ENCODE results near the gene TIGAR.

Gene TIGAR

DNA sequence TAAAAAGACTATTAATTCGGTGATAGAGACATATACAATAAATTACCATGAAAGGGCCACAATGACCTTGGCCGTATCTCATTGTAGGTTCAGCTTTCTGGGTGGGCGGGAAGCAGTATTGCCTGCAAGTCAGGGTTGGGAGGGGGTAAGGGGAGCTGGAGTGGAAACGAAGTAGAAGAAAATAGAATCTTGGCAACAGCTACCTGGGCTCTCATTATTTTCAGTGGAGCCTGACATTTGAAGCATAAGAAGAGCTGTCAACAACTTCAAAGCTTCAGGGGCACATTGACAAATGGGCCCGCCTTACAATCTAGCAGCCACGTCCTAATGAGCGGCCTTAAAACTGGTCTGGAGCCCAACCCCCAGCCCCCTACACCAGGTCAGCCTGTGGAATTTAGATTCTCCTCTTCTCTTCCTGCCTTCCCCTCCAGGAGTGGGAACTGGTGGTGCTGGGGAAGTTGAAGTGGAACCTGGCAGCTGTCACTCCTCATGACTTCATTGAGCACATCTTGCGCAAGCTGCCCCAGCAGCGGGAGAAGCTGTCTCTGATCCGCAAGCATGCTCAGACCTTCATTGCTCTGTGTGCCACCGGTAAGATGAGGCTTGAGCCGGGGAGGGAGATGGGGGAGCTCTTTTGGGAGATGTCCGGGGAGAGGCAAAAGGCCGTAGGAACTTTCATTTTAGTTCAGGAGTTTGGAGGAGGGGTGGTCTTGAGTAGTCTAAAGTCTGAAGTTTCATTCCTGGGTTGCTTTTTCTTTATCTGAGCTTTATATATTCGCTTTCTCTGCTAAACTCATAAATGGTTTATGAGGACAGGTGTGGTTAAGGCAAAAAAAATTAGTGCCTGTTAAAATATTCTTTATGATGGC, 42.5 kb upstream of the TIGAR start (continued):
- TF ChIP-seq, protein P1, sequence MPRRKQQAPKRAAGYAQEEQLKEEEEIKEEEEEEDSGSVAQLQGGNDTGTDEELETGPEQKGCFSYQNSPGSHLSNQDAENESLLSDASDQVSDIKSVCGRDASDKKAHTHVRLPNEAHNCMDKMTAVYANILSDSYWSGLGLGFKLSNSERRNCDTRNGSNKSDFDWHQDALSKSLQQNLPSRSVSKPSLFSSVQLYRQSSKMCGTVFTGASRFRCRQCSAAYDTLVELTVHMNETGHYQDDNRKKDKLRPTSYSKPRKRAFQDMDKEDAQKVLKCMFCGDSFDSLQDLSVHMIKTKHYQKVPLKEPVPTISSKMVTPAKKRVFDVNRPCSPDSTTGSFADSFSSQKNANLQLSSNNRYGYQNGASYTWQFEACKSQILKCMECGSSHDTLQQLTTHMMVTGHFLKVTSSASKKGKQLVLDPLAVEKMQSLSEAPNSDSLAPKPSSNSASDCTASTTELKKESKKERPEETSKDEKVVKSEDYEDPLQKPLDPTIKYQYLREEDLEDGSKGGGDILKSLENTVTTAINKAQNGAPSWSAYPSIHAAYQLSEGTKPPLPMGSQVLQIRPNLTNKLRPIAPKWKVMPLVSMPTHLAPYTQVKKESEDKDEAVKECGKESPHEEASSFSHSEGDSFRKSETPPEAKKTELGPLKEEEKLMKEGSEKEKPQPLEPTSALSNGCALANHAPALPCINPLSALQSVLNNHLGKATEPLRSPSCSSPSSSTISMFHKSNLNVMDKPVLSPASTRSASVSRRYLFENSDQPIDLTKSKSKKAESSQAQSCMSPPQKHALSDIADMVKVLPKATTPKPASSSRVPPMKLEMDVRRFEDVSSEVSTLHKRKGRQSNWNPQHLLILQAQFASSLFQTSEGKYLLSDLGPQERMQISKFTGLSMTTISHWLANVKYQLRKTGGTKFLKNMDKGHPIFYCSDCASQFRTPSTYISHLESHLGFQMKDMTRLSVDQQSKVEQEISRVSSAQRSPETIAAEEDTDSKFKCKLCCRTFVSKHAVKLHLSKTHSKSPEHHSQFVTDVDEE (CRISPR knock-in tag; IDR thresholded peaks at IDR 0.05) = no peak
- TF ChIP-seq SNAI2 (CRISPR knock-in tag; IDR thresholded peaks at IDR 0.05) (no peak), RARB (CRISPR knock-in tag; IDR thresholded peaks at IDR 0.05) (no peak), ZFP30 (CRISPR knock-in tag; IDR thresholded peaks at IDR 0.05) (no peak)
- TF ChIP-seq, protein P2, sequence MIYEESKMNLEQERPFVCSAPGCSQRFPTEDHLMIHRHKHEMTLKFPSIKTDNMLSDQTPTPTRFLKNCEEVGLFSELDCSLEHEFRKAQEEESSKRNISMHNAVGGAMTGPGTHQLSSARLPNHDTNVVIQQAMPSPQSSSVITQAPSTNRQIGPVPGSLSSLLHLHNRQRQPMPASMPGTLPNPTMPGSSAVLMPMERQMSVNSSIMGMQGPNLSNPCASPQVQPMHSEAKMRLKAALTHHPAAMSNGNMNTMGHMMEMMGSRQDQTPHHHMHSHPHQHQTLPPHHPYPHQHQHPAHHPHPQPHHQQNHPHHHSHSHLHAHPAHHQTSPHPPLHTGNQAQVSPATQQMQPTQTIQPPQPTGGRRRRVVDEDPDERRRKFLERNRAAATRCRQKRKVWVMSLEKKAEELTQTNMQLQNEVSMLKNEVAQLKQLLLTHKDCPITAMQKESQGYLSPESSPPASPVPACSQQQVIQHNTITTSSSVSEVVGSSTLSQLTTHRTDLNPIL (CRISPR knock-in tag; IDR thresholded peaks at IDR 0.05; ENCODE audit: low read depth) = no peak

DNA sequence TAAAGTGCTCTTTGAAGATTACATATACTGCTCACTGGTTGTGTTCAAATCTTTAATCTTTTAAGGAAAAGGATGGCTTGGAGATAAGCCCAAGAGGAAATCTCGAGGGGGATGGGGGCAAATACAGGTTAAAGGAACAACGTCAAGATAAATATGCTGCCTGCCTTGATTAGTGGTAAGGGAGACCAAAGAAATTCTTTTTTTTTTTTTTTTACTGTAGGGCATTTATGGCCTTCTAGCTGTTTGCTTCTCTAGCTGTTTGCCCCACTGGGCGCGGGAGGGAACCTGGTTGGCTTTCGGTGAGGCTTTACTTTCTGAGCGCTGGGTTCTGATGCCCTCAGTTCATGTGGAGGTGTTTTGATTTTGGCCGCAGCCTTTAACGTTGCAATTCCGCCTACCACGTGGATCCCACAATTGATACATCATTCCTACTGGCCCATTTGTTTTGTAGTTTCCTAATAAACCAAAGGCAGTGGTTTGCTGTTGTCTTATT, 41.8 kb upstream of the TIGAR start:
- TF ChIP-seq GLIS3 (CRISPR knock-in tag; IDR thresholded peaks at IDR 0.05) (no peak), ARNTL (CRISPR knock-in tag; IDR thresholded peaks at IDR 0.05; ENCODE audit: borderline replicate concordance, low read depth) (no peak), TCF4 (CRISPR knock-in tag; IDR thresholded peaks at IDR 0.05; ENCODE audit: borderline replicate concordance) (no peak), ZNF70 (CRISPR knock-in tag; IDR thresholded peaks at IDR 0.05) (no peak), ISL1 (CRISPR knock-in tag; IDR thresholded peaks at IDR 0.05) (no peak)
- TF ChIP-seq, protein P3, sequence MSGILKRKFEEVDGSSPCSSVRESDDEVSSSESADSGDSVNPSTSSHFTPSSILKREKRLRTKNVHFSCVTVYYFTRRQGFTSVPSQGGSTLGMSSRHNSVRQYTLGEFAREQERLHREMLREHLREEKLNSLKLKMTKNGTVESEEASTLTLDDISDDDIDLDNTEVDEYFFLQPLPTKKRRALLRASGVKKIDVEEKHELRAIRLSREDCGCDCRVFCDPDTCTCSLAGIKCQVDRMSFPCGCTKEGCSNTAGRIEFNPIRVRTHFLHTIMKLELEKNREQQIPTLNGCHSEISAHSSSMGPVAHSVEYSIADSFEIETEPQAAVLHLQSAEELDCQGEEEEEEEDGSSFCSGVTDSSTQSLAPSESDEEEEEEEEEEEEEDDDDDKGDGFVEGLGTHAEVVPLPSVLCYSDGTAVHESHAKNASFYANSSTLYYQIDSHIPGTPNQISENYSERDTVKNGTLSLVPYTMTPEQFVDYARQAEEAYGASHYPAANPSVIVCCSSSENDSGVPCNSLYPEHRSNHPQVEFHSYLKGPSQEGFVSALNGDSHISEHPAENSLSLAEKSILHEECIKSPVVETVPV (CRISPR knock-in tag; IDR thresholded peaks at IDR 0.05) = no peak
- no peak for ATAC-seq

DNA sequence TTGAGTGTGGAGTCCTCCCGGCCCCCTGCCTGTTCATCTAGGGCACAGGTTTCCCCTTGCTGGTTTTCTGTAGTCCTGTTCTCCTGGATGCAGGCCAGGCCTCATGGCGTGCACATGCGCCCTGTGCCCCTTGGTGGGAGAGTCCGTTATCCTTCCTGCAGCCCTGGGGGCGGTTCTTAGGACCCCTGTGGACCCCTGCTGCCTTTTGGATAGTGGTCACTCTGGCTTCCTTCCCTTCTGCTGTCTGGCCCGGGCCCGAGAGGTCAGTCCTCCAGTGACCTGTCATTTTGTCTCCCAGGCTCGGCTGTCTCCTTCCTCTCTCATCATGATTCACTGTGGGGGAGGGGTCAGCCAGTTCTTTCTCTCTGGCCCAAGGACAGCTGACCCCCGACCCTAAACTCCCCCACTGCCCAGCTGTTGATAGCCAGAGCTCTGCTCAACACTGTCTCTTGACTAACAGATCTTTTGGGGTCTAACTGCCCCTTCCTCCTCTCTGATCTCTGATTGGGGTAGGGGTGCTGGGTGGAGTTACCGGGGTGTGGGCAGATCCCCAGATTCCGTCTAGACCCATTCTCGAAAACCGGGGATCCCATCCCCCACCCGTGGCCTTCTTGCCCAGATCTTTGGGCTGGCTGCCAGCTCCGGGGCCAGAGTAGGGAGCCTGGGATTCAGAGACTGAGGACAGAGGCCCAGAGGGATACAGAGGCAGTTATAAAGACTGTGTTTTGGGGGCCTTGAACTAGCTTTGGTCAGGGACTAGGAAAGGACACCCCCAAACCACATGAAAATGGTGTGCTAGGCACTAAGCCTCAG, 40.5 kb upstream of the TIGAR start:
- TF ChIP-seq, protein P3 (CRISPR knock-in tag; IDR thresholded peaks at IDR 0.05) = no peak
- TF ChIP-seq ZFP3 (CRISPR knock-in tag; IDR thresholded peaks at IDR 0.05) (no peak), CSDC2 (CRISPR knock-in tag; IDR thresholded peaks at IDR 0.05) (no peak), GLIS3 (CRISPR knock-in tag; IDR thresholded peaks at IDR 0.05) (no peak), ZC3H10 (CRISPR knock-in tag; IDR thresholded peaks at IDR 0.05) (no peak), ZNF8 (CRISPR knock-in tag; IDR thresholded peaks at IDR 0.05) (no peak), OSR1 (CRISPR knock-in tag; IDR thresholded peaks at IDR 0.05) (no peak), RARB (CRISPR knock-in tag; IDR thresholded peaks at IDR 0.05) (no peak), ESRRG (CRISPR knock-in tag; IDR thresholded peaks at IDR 0.05) (no peak), SNAI2 (CRISPR knock-in tag; IDR thresholded peaks at IDR 0.05) (no peak), BACH2 (CRISPR knock-in tag; IDR thresholded peaks at IDR 0.05; ENCODE audit: borderline replicate concordance) (no peak)
- TF ChIP-seq, protein P4, sequence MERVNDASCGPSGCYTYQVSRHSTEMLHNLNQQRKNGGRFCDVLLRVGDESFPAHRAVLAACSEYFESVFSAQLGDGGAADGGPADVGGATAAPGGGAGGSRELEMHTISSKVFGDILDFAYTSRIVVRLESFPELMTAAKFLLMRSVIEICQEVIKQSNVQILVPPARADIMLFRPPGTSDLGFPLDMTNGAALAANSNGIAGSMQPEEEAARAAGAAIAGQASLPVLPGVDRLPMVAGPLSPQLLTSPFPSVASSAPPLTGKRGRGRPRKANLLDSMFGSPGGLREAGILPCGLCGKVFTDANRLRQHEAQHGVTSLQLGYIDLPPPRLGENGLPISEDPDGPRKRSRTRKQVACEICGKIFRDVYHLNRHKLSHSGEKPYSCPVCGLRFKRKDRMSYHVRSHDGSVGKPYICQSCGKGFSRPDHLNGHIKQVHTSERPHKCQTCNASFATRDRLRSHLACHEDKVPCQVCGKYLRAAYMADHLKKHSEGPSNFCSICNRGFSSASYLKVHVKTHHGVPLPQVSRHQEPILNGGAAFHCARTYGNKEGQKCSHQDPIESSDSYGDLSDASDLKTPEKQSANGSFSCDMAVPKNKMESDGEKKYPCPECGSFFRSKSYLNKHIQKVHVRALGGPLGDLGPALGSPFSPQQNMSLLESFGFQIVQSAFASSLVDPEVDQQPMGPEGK (CRISPR knock-in tag; IDR thresholded peaks at IDR 0.05; ENCODE audit: borderline replicate concordance) = no peak
- TF ChIP-seq, protein P1 (CRISPR knock-in tag; IDR thresholded peaks at IDR 0.05) = no peak
- no peak for ATAC-seq
